ENCODE results near the gene ZNRF2. TPM values are rescaled to one million over a fixed set of nuclear protein-coding genes. Genes with fewer than 3 reads are reported as not detected.
"Not testable (repeated sequence)": the region's sequence is repeated elsewhere in the genome, so short reads cannot be mapped to it uniquely, and the experiment has no call there.

ZNRF2 gene
- total and polyA plus RNA-seq, 9 donors = 7.2 to 12.1 (median 9.6) TPM

- H3K9me3 ChIP-seq (replicated peaks; ENCODE audit: control insufficient read depth, low read depth, low read length) = no peaks in the 10 kb centered on the region
- peaks cover 20% of the 10 kb centered on the region for H3K4me1 ChIP-seq (ENCODE audit: control insufficient read depth, insufficient read depth, low read length)
- 95% methylated on average over 8 of the region's 10 CpGs for WGBS (ENCODE audit: insufficient coverage)
- no peak overlapping the region for H3K27ac ChIP-seq (ENCODE audit: low read length)
- no peaks in the 10 kb centered on the region for H3K27me3 ChIP-seq (ENCODE audit: control insufficient read depth, insufficient read depth, low read length)
- DNase-seq = no peak
- H3K36me3 ChIP-seq (ENCODE audit: control insufficient read depth, insufficient read depth, low read length) = no peaks in the 10 kb centered on the region
- H3K4me3 ChIP-seq (ENCODE audit: low read length) = no peak overlapping the region
These were observed 28.0 kb upstream of the ZNRF2 start for GRCh38 chr7:30256349-30256858.

- Histone ChIP-seq H3K27ac (ENCODE audit: low read length) (no peak overlapping the region), H3K27me3 (ENCODE audit: control insufficient read depth, insufficient read depth, low read length) (no peaks in the 10 kb centered on the region), H3K36me3 (ENCODE audit: control insufficient read depth, insufficient read depth, low read length) (no peaks in the 10 kb centered on the region), H3K4me1 (ENCODE audit: control insufficient read depth, insufficient read depth, low read length) (no peaks in the 10 kb centered on the region), H3K9me3 (replicated peaks; ENCODE audit: control insufficient read depth, low read depth, low read length) (no peaks in the 10 kb centered on the region), H3K4me3 (ENCODE audit: low read length) (no peak overlapping the region)
- no peak for DNase-seq
- WGBS (ENCODE audit: insufficient coverage) = no CpG with 5 or more reads among the region's 1 CpG
These were observed 24.1 kb upstream of the ZNRF2 start for GRCh38 chr7:30260246-30260768.

DNA sequence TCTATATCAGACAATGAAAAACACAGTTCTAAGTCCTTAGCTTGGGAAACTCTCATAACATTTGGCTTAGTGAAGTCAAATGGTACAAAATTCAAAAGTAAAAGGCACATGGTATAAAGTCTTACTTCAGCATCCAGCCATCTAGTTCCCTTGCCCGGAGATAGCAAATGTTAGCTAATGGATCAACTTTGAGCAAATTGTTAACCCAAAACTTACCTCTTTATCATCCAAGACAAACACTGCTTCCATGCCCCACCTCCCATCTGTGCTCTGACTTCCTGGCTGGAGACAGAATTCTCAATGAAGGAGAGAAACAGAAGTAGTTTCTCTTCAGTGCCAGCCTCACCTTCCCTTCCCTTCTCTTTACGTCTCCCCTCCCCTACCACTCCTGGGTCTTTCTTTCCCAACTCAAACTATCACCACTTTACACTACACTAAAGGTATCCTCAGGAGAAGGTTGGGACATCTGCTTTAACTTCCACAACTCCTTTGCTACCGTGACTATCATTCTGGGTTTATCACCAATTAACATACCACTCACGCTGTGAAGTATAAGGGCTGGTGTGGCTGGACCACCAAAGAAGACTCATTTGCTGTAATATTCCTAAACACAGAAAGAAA lies 21.2 kb upstream of the ZNRF2 start:
- no peak for DNase-seq
- Histone ChIP-seq H3K27me3 (ENCODE audit: control insufficient read depth, insufficient read depth, low read length) (no peaks in the 10 kb centered on the region), H3K4me1 (ENCODE audit: control insufficient read depth, insufficient read depth, low read length) (no peaks in the 10 kb centered on the region), H3K36me3 (ENCODE audit: control insufficient read depth, insufficient read depth, low read length) (no peaks in the 10 kb centered on the region), H3K9me3 (replicated peaks; ENCODE audit: control insufficient read depth, low read depth, low read length) (no peaks in the 10 kb centered on the region), H3K4me3 (ENCODE audit: low read length) (no peak overlapping the region), H3K27ac (ENCODE audit: low read length) (no peak overlapping the region)
- 63% methylated on average over 1 of the region's 4 CpGs for WGBS (ENCODE audit: insufficient coverage)

- Histone ChIP-seq H3K9me3 (replicated peaks; ENCODE audit: control insufficient read depth, low read depth, low read length) (no peaks in the 10 kb centered on the region), H3K36me3 (ENCODE audit: control insufficient read depth, insufficient read depth, low read length) (no peaks in the 10 kb centered on the region), H3K27me3 (ENCODE audit: control insufficient read depth, insufficient read depth, low read length) (no peaks in the 10 kb centered on the region), H3K4me1 (ENCODE audit: control insufficient read depth, insufficient read depth, low read length) (no peaks in the 10 kb centered on the region), H3K27ac (ENCODE audit: low read length) (no peak overlapping the region), H3K4me3 (ENCODE audit: low read length) (no peak overlapping the region)
- DNase-seq = no peak
- no CpG with 5 or more reads among the region's 4 CpGs for WGBS (ENCODE audit: insufficient coverage)
These were observed 20.3 kb upstream of the ZNRF2 start for GRCh38 chr7:30264052-30264451.

GRCh38 chr7:30265189-30265588 lies 19.2 kb upstream of the ZNRF2 start:
- H3K4me3 ChIP-seq (ENCODE audit: low read length); H3K36me3 ChIP-seq (ENCODE audit: control insufficient read depth, insufficient read depth, low read length); H3K27ac ChIP-seq (ENCODE audit: low read length); H3K9me3 ChIP-seq (replicated peaks; ENCODE audit: control insufficient read depth, low read depth, low read length); DNase-seq; H3K4me1 ChIP-seq (ENCODE audit: control insufficient read depth, insufficient read depth, low read length); H3K27me3 ChIP-seq (ENCODE audit: control insufficient read depth, insufficient read depth, low read length): not testable (repeated sequence)
- WGBS (ENCODE audit: insufficient coverage) = 100% methylated on average over 2 of the region's 4 CpGs

DNA sequence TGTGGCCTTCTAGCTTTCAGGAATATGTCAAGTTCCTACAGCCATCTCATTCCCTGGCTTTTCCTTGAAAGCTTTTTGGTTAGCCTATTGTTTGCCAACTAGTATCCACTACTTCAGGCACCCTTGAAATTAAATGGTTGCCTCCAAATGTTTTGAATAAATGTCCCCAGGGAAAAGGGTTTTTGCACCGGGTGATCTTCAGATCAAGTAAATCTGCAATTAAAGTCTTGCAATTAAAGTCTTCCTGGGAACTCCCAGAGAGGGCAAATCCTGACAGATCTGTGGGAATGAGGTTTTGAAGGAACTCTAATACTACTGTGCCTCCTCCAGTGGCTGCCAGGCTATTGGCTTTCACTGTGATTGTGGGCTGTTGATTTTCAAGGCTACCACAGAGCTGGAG lies 17.7 kb upstream of the ZNRF2 start:
- DNase-seq = no peak
- Histone ChIP-seq H3K4me1 (ENCODE audit: control insufficient read depth, insufficient read depth, low read length) (no peaks in the 10 kb centered on the region), H3K27ac (ENCODE audit: low read length) (no peak overlapping the region), H3K27me3 (ENCODE audit: control insufficient read depth, insufficient read depth, low read length) (no peaks in the 10 kb centered on the region), H3K9me3 (replicated peaks; ENCODE audit: control insufficient read depth, low read depth, low read length) (no peaks in the 10 kb centered on the region), H3K4me3 (ENCODE audit: low read length) (no peak overlapping the region), H3K36me3 (ENCODE audit: control insufficient read depth, insufficient read depth, low read length) (no peaks in the 10 kb centered on the region)
- WGBS (ENCODE audit: insufficient coverage) = 57% methylated on average over 1 of the region's 1 CpG

DNA sequence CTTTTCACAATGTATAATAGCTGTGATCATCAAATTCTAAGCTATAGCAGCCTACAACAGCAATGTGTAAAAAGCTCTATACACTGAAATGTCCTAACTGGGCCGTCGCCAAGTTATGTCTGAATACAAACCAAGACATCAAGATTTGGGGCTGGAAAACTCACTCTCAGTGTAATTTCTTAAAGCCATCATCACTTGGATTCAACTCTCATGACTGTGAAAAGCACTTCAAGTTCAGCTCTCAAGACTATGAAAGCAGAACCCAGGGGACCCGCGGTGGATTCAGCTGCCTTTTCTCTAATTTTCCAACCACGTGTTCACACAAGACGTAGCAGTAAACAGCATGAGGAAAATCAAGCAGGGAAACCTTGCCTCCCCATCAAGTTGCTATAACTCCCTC lies 15.8 kb upstream of the ZNRF2 start:
- WGBS (ENCODE audit: insufficient coverage) = 15% methylated on average over 6 of the region's 6 CpGs
- no peaks in the 10 kb centered on the region for H3K9me3 ChIP-seq (replicated peaks; ENCODE audit: control insufficient read depth, low read depth, low read length)
- no peak overlapping the region for H3K4me3 ChIP-seq (ENCODE audit: low read length)
- no peaks in the 10 kb centered on the region for H3K4me1 ChIP-seq (ENCODE audit: control insufficient read depth, insufficient read depth, low read length)
- H3K36me3 ChIP-seq (ENCODE audit: control insufficient read depth, insufficient read depth, low read length) = no peaks in the 10 kb centered on the region
- DNase-seq = peak; percentile 92
- no peak overlapping the region for H3K27ac ChIP-seq (ENCODE audit: low read length)
- H3K27me3 ChIP-seq (ENCODE audit: control insufficient read depth, insufficient read depth, low read length) = no peaks in the 10 kb centered on the region

- Histone ChIP-seq H3K36me3 (ENCODE audit: control insufficient read depth, insufficient read depth, low read length) (no peaks in the 10 kb centered on the region), H3K4me3 (ENCODE audit: low read length) (no peak overlapping the region), H3K4me1 (ENCODE audit: control insufficient read depth, insufficient read depth, low read length) (no peaks in the 10 kb centered on the region), H3K27me3 (ENCODE audit: control insufficient read depth, insufficient read depth, low read length) (no peaks in the 10 kb centered on the region), H3K27ac (ENCODE audit: low read length) (no peak overlapping the region), H3K9me3 (replicated peaks; ENCODE audit: control insufficient read depth, low read depth, low read length) (no peaks in the 10 kb centered on the region)
- no peak for DNase-seq
- WGBS (ENCODE audit: insufficient coverage) = no CpG with 5 or more reads among the region's 2 CpGs
These were observed 14.9 kb upstream of the ZNRF2 start for GRCh38 chr7:30269490-30269889.

DNA sequence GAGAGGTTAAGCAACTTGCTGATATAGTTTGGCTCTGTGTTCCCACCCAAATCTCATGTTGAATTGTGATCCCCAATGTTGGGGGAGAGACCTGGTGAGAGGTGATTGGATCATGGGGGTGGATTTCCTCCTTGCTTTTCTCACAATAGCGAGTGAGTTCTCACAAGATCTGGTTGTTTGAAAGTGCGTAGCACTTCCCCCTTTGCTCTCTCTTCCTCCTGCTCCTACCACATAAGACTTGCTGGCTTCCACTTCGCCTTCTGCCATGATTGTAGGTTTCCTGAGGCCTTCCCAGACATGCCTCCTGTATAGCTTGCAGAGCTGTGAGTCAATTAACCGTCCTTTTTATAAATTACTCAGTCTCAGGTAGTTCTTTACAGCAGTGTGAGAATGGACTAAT lies 13.5 kb upstream of the ZNRF2 start:
- WGBS (ENCODE audit: insufficient coverage) = no CpG with 5 or more reads among the region's 4 CpGs

GRCh38 chr7:30272126-30272525 lies 12.3 kb upstream of the ZNRF2 start:
- DNase-seq = no peak
- Histone ChIP-seq H3K27ac (ENCODE audit: low read length) (no peak overlapping the region), H3K27me3 (ENCODE audit: control insufficient read depth, insufficient read depth, low read length) (no peaks in the 10 kb centered on the region), H3K4me1 (ENCODE audit: control insufficient read depth, insufficient read depth, low read length) (peaks cover 3% of the 10 kb centered on the region), H3K4me3 (ENCODE audit: low read length) (no peak overlapping the region), H3K9me3 (replicated peaks; ENCODE audit: control insufficient read depth, low read depth, low read length) (no peaks in the 10 kb centered on the region), H3K36me3 (ENCODE audit: control insufficient read depth, insufficient read depth, low read length) (no peaks in the 10 kb centered on the region)
- no CpG with 5 or more reads among the region's 2 CpGs for WGBS (ENCODE audit: insufficient coverage)

More for the DNA sequence above, 13.5 kb upstream of the ZNRF2 start:
- H3K36me3 ChIP-seq (ENCODE audit: control insufficient read depth, insufficient read depth, low read length) = no peaks in the 10 kb centered on the region
- no peak overlapping the region for H3K4me3 ChIP-seq (ENCODE audit: low read length)
- no peaks in the 10 kb centered on the region for H3K9me3 ChIP-seq (replicated peaks; ENCODE audit: control insufficient read depth, low read depth, low read length)
- H3K4me1 ChIP-seq (ENCODE audit: control insufficient read depth, insufficient read depth, low read length) = no peaks in the 10 kb centered on the region
- no peak for DNase-seq
- no peaks in the 10 kb centered on the region for H3K27me3 ChIP-seq (ENCODE audit: control insufficient read depth, insufficient read depth, low read length)
- H3K27ac ChIP-seq (ENCODE audit: low read length) = no peak overlapping the region

DNA sequence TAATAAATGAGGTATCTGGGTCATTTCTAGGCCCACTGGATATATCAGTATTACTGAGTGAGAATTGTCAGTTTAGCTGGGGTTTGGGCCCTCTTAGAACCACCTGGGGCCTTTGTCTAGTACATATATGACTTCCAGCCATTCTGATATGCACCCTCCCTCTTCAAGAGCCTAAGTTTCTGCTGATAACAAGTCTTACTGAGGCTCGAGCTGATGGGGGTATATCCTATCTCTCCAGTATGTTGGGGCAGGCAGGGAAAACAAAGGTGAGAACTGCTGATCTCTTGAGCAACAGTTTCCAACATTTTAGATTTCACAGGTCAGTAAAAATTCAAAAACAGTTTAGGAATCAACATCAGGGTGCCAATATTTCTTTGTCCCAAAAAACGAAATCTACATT lies 10.8 kb upstream of the ZNRF2 start:
- no CpG with 5 or more reads among the region's 2 CpGs for WGBS (ENCODE audit: insufficient coverage)
- Histone ChIP-seq H3K4me1 (ENCODE audit: control insufficient read depth, insufficient read depth, low read length) (peaks cover 16% of the 10 kb centered on the region), H3K27ac (ENCODE audit: low read length) (no peak overlapping the region), H3K9me3 (replicated peaks; ENCODE audit: control insufficient read depth, low read depth, low read length) (no peaks in the 10 kb centered on the region), H3K36me3 (ENCODE audit: control insufficient read depth, insufficient read depth, low read length) (no peaks in the 10 kb centered on the region), H3K4me3 (ENCODE audit: low read length) (no peak overlapping the region), H3K27me3 (ENCODE audit: control insufficient read depth, insufficient read depth, low read length) (no peaks in the 10 kb centered on the region)
- DNase-seq = no peak
